Liver (tissue), 3 donors: Measurements from ENCODE around the gene SFMBT2.

Experiments used
- CTCF ChIP-seq: fragments of 150-350 bp; IDR thresholded peaks from 2 replicates; pipeline ENCODE4 v1.5.1; 2017; ENCODE audit warnings: improper control_type of control experiment, low read depth, low read length; ENCODE audit not compliant: missing input control
- FOXA1 ChIP-seq: IDR thresholded peaks from 2 replicates; pipeline ENCODE4 v1.6.1; 2016; ENCODE audit warnings: antibody characterized with exemption
- HNF4G ChIP-seq: IDR thresholded peaks from 2 replicates; pipeline ENCODE4 v1.6.1; 2016; ENCODE audit warnings: antibody characterized with exemption
- JUND ChIP-seq, 2 donors: IDR thresholded peaks; 2 replicates each; pipeline ENCODE4 v1.6.1; 2016; ENCODE audit warnings: antibody characterized with exemption in 2 of 2
- MAX ChIP-seq: IDR thresholded peaks from 2 replicates; pipeline ENCODE4 v1.6.1; 2016; ENCODE audit warnings: antibody characterized with exemption
- RAD21 ChIP-seq, 2 donors: IDR thresholded peaks; 2 replicates each; pipeline ENCODE4 v1.6.1; 2016; ENCODE audit warnings: antibody characterized with exemption in 2 of 2, mild to moderate bottlenecking in 2 of 2
- TAF1 ChIP-seq: conservative IDR thresholded peaks from 2 replicates; pipeline ENCODE4 v1.6.1; 2016; ENCODE audit warnings: antibody characterized with exemption, mild to moderate bottlenecking
- YY1 ChIP-seq: IDR thresholded peaks from 2 replicates; pipeline ENCODE4 v1.6.1; 2016; ENCODE audit warnings: antibody characterized with exemption, mild to moderate bottlenecking
- TF ChIP-seq, protein P1 (sequence below): IDR thresholded peaks from 2 replicates; pipeline ENCODE4 v1.6.1; 2016; ENCODE audit warnings: antibody characterized with exemption
- donor health status: healthy.
- donor health status: healthy.

DNA sequence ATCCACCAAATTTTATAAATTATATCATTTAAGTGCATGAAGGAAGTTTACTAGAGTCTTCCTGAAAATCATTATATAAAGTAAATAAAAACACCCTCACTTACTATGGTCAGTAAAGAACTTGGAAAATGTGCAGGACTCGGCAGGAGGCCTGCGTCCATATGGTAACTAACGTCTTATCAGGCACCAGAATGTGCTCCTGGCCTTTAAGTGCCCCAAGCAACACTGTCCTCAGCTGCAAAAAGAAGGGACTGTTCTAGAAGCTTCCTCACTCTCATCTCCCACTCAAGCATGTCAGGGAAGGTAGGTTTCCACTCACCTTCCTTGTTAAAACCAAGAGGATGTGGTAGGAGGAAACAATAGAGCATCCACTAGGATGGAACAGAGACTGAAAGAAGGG is 11.3 kb downstream of the SFMBT2 start:
- TF ChIP-seq CTCF, result no peak
- TF ChIP-seq MAX, result no peak
- TF ChIP-seq, protein P1, sequence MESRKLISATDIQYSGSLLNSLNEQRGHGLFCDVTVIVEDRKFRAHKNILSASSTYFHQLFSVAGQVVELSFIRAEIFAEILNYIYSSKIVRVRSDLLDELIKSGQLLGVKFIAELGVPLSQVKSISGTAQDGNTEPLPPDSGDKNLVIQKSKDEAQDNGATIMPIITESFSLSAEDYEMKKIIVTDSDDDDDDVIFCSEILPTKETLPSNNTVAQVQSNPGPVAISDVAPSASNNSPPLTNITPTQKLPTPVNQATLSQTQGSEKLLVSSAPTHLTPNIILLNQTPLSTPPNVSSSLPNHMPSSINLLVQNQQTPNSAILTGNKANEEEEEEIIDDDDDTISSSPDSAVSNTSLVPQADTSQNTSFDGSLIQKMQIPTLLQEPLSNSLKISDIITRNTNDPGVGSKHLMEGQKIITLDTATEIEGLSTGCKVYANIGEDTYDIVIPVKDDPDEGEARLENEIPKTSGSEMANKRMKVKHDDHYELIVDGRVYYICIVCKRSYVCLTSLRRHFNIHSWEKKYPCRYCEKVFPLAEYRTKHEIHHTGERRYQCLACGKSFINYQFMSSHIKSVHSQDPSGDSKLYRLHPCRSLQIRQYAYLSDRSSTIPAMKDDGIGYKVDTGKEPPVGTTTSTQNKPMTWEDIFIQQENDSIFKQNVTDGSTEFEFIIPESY, result no peak
- no peak for TF ChIP-seq HNF4G
- TF ChIP-seq RAD21 (IDR thresholded peaks at IDR 0.05), result no peak
- TF ChIP-seq TAF1, result no peak
- no peak for TF ChIP-seq YY1
- no peak for TF ChIP-seq FOXA1
- TF ChIP-seq JUND (IDR thresholded peaks at IDR 0.05), result no peak
